ENCODE data around the gene VPS26A. TPM values are rescaled to one million over a fixed set of nuclear protein-coding genes. Genes with fewer than 3 reads are reported as not detected.

Gene VPS26A
- polyA plus RNA-seq, 2 donors: 25.5 to 33.1 TPM

GRCh38 chr10:69089638-69090599, 34.1 kb upstream of the VPS26A start:
- Histone ChIP-seq H3K27ac (ENCODE audit: low read depth in 2 of 2, low read length in 1 of 2) (peak overlapping the region; percentile 40 to 74), H3K9me3 (ENCODE audit: control insufficient read depth in 2 of 2, insufficient read depth in 1 of 2, low read depth in 1 of 2, low read length in 1 of 2) (no peaks in the 10 kb centered on the region), H3K36me3 (ENCODE audit: control insufficient read depth in 2 of 2, insufficient read depth in 2 of 2, low read length in 1 of 2) (no peaks in the 10 kb centered on the region), H3K4me3 (ENCODE audit: low read depth in 1 of 2, low read length in 2 of 2) (no peak overlapping the region), H3K27me3 (ENCODE audit: control insufficient read depth in 1 of 2, insufficient read depth in 2 of 2, low read length in 2 of 2) (no peaks in the 10 kb centered on the region), H3K4me1 (ENCODE audit: control insufficient read depth in 2 of 2, insufficient read depth in 2 of 2, low read length in 1 of 2) (no peaks in the 10 kb centered on the region)
- 64 to 66% methylated on average over 16 of the region's 16 CpGs for WGBS, 2 donors

- Histone ChIP-seq H3K4me3 (ENCODE audit: low read depth in 1 of 2, low read length in 2 of 2) (no peak overlapping the region), H3K36me3 (ENCODE audit: control insufficient read depth in 2 of 2, insufficient read depth in 2 of 2, low read length in 1 of 2) (no peaks in the 10 kb centered on the region), H3K9me3 (ENCODE audit: control insufficient read depth in 2 of 2, insufficient read depth in 1 of 2, low read depth in 1 of 2, low read length in 1 of 2) (no peaks in the 10 kb centered on the region), H3K4me1 (ENCODE audit: control insufficient read depth in 2 of 2, insufficient read depth in 2 of 2, low read length in 1 of 2) (no peaks in the 10 kb centered on the region), H3K27me3 (ENCODE audit: control insufficient read depth in 1 of 2, insufficient read depth in 2 of 2, low read length in 2 of 2) (no peaks in the 10 kb centered on the region), H3K27ac (ENCODE audit: low read depth in 2 of 2, low read length in 1 of 2) (peak overlapping the region in 1 of 2 donors; percentile 74)
- 75 to 89% methylated on average over 1 of the region's 1 CpG for WGBS, 2 donors
These were observed 33.3 kb upstream of the VPS26A start for GRCh38 chr10:69090685-69091084.

GRCh38 chr10:69091143-69091651, 32.8 kb upstream of the VPS26A start:
- Histone ChIP-seq H3K4me1 (ENCODE audit: control insufficient read depth in 2 of 2, insufficient read depth in 2 of 2, low read length in 1 of 2) (no peaks in the 10 kb centered on the region), H3K4me3 (ENCODE audit: low read depth in 1 of 2, low read length in 2 of 2) (no peak overlapping the region), H3K27me3 (ENCODE audit: control insufficient read depth in 1 of 2, insufficient read depth in 2 of 2, low read length in 2 of 2) (no peaks in the 10 kb centered on the region), H3K36me3 (ENCODE audit: control insufficient read depth in 2 of 2, insufficient read depth in 2 of 2, low read length in 1 of 2) (no peaks in the 10 kb centered on the region), H3K27ac (ENCODE audit: low read depth in 2 of 2, low read length in 1 of 2) (peak overlapping the region in 1 of 2 donors; percentile 18), H3K9me3 (ENCODE audit: control insufficient read depth in 2 of 2, insufficient read depth in 1 of 2, low read depth in 1 of 2, low read length in 1 of 2) (no peaks in the 10 kb centered on the region)
- 57 to 58% methylated on average over 8 of the region's 8 CpGs for WGBS, 2 donors

- Histone ChIP-seq H3K27me3 (ENCODE audit: control insufficient read depth in 1 of 2, insufficient read depth in 2 of 2, low read length in 2 of 2) (no peaks in the 10 kb centered on the region), H3K27ac (ENCODE audit: low read depth in 2 of 2, low read length in 1 of 2) (peak overlapping the region in 1 of 2 donors; percentile 46), H3K4me1 (ENCODE audit: control insufficient read depth in 2 of 2, insufficient read depth in 2 of 2, low read length in 1 of 2) (no peaks in the 10 kb centered on the region), H3K4me3 (ENCODE audit: low read depth in 1 of 2, low read length in 2 of 2) (no peak overlapping the region), H3K9me3 (ENCODE audit: control insufficient read depth in 2 of 2, insufficient read depth in 1 of 2, low read depth in 1 of 2, low read length in 1 of 2) (no peaks in the 10 kb centered on the region), H3K36me3 (ENCODE audit: control insufficient read depth in 2 of 2, insufficient read depth in 2 of 2, low read length in 1 of 2) (no peaks in the 10 kb centered on the region)
- 46 to 50% methylated on average over 17 of the region's 17 CpGs for WGBS, 2 donors
These were observed 30.8 kb upstream of the VPS26A start for GRCh38 chr10:69092959-69093850.

GRCh38 chr10:69093933-69094332, 30.0 kb upstream of the VPS26A start:
- no peak overlapping the region for H3K27ac ChIP-seq (ENCODE audit: low read depth in 2 of 2, low read length in 1 of 2)

GRCh38 chr10:69096045-69096444, 27.9 kb upstream of the VPS26A start:
- 53 to 81% methylated on average over 2 of the region's 2 CpGs for WGBS, 2 donors
- H3K4me1 ChIP-seq (ENCODE audit: control insufficient read depth in 2 of 2, insufficient read depth in 2 of 2, low read length in 1 of 2): no peaks in the 10 kb centered on the region

More at GRCh38 chr10:69093933-69094332, 30.0 kb upstream of the VPS26A start:
- Histone ChIP-seq H3K36me3 (ENCODE audit: control insufficient read depth in 2 of 2, insufficient read depth in 2 of 2, low read length in 1 of 2) (no peaks in the 10 kb centered on the region), H3K27me3 (ENCODE audit: control insufficient read depth in 1 of 2, insufficient read depth in 2 of 2, low read length in 2 of 2) (no peaks in the 10 kb centered on the region), H3K4me1 (ENCODE audit: control insufficient read depth in 2 of 2, insufficient read depth in 2 of 2, low read length in 1 of 2) (no peaks in the 10 kb centered on the region), H3K4me3 (ENCODE audit: low read depth in 1 of 2, low read length in 2 of 2) (no peak overlapping the region), H3K9me3 (ENCODE audit: control insufficient read depth in 2 of 2, insufficient read depth in 1 of 2, low read depth in 1 of 2, low read length in 1 of 2) (no peaks in the 10 kb centered on the region)
- WGBS, 2 donors: 91 to 93% methylated on average over 1 of the region's 1 CpG

GRCh38 chr10:69097729-69098128, 26.2 kb upstream of the VPS26A start:
- WGBS, 2 donors: 79 to 83% methylated on average over 4 of the region's 4 CpGs
- no peak overlapping the region for H3K27ac ChIP-seq (ENCODE audit: low read depth in 2 of 2, low read length in 1 of 2)
- no peaks in the 10 kb centered on the region for H3K36me3 ChIP-seq (ENCODE audit: control insufficient read depth in 2 of 2, insufficient read depth in 2 of 2, low read length in 1 of 2)
- no peaks in the 10 kb centered on the region for H3K9me3 ChIP-seq (ENCODE audit: control insufficient read depth in 2 of 2, insufficient read depth in 1 of 2, low read depth in 1 of 2, low read length in 1 of 2)
- no peaks in the 10 kb centered on the region for H3K27me3 ChIP-seq (ENCODE audit: control insufficient read depth in 1 of 2, insufficient read depth in 2 of 2, low read length in 2 of 2)
- no peaks in the 10 kb centered on the region for H3K4me1 ChIP-seq (ENCODE audit: control insufficient read depth in 2 of 2, insufficient read depth in 2 of 2, low read length in 1 of 2)
- no peak overlapping the region for H3K4me3 ChIP-seq (ENCODE audit: low read depth in 1 of 2, low read length in 2 of 2)

More at GRCh38 chr10:69096045-69096444, 27.9 kb upstream of the VPS26A start:
- no peaks in the 10 kb centered on the region for H3K27me3 ChIP-seq (ENCODE audit: control insufficient read depth in 1 of 2, insufficient read depth in 2 of 2, low read length in 2 of 2)
- H3K9me3 ChIP-seq (ENCODE audit: control insufficient read depth in 2 of 2, insufficient read depth in 1 of 2, low read depth in 1 of 2, low read length in 1 of 2): no peaks in the 10 kb centered on the region
- no peaks in the 10 kb centered on the region for H3K36me3 ChIP-seq (ENCODE audit: control insufficient read depth in 2 of 2, insufficient read depth in 2 of 2, low read length in 1 of 2)
- H3K27ac ChIP-seq (ENCODE audit: low read depth in 2 of 2, low read length in 1 of 2): no peak overlapping the region
- no peak overlapping the region for H3K4me3 ChIP-seq (ENCODE audit: low read depth in 1 of 2, low read length in 2 of 2)

- WGBS, 2 donors: 53 to 56% methylated on average over 7 of the region's 7 CpGs
- Histone ChIP-seq H3K9me3 (ENCODE audit: control insufficient read depth in 2 of 2, insufficient read depth in 1 of 2, low read depth in 1 of 2, low read length in 1 of 2) (peaks cover 0 to 2% of the 10 kb centered on the region in 2 donors), H3K4me1 (ENCODE audit: control insufficient read depth in 2 of 2, insufficient read depth in 2 of 2, low read length in 1 of 2) (no peaks in the 10 kb centered on the region), H3K27ac (ENCODE audit: low read depth in 2 of 2, low read length in 1 of 2) (no peak overlapping the region), H3K27me3 (ENCODE audit: control insufficient read depth in 1 of 2, insufficient read depth in 2 of 2, low read length in 2 of 2) (no peaks in the 10 kb centered on the region), H3K36me3 (ENCODE audit: control insufficient read depth in 2 of 2, insufficient read depth in 2 of 2, low read length in 1 of 2) (no peaks in the 10 kb centered on the region), H3K4me3 (ENCODE audit: low read depth in 1 of 2, low read length in 2 of 2) (no peak overlapping the region)
These were observed 23.7 kb upstream of the VPS26A start for GRCh38 chr10:69100136-69100872.
